ENCODE data around the gene SF3A1. TPM values are rescaled to one million over a fixed set of nuclear protein-coding genes. Genes with fewer than 3 reads are reported as not detected.

The SF3A1 gene
- total and polyA plus RNA-seq, 9 of the 15 experiments (the other 6 are each of a cell fraction or from before 2014, with no cell fraction given): 6.7 to 228 (median 13.0) TPM

DNA sequence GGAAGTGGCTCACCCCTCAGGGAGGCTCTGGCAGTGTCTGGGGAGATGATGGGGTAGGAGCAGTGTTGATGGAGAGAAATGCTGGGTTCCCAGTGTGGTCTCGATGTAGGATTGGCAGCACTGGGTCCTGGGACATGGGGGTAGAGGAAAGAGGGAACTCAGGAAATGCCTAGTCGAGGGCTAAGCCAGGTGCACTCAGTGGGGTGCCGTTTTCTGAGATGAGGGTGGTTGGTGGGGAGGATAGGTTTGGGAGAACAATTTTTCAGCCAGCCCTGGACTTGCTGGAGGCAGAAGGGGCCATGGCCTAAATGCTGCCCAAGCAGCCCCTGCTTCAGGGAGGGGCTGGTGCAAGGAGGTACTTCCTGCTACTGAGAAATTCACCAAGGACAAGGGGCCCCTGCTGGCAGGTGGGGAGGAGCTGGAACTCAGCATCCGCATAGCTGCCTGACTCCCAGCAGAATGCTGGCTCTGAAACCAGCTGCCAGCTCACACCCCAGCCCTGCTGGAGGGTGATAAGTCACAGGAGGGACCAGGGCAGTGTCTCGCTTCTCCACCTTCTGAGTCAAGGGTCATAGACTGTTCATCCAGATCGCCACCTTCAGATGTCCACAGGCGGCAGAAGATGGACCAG is 6.1 kb upstream of the SF3A1 start:
- 7% methylated on average over 5 of the region's 7 CpGs for WGBS (ENCODE audit: insufficient coverage, low coverage, missing lambda C conversion rate)
- CTCF ChIA-PET (ENCODE audit: low intra/inter-chr PET ratio): no interaction called here
- intact Hi-C loops (cut with micrococcal nuclease): no loop called here
- TF ChIP-seq TCF3 (CRISPR knock-in tag; IDR thresholded peaks at IDR 0.05): peak; percentile 23; the same call in 1 of the 2 replicates
- TF ChIP-seq CBFA2T2 (conservative IDR thresholded peaks at IDR 0.05): peak; percentile 43
- peak; percentile 68 for TF ChIP-seq CBFA2T3 (IDR thresholded peaks at IDR 0.05)
- TF ChIP-seq, protein P1, sequence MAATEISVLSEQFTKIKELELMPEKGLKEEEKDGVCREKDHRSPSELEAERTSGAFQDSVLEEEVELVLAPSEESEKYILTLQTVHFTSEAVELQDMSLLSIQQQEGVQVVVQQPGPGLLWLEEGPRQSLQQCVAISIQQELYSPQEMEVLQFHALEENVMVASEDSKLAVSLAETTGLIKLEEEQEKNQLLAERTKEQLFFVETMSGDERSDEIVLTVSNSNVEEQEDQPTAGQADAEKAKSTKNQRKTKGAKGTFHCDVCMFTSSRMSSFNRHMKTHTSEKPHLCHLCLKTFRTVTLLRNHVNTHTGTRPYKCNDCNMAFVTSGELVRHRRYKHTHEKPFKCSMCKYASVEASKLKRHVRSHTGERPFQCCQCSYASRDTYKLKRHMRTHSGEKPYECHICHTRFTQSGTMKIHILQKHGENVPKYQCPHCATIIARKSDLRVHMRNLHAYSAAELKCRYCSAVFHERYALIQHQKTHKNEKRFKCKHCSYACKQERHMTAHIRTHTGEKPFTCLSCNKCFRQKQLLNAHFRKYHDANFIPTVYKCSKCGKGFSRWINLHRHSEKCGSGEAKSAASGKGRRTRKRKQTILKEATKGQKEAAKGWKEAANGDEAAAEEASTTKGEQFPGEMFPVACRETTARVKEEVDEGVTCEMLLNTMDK (IDR thresholded peaks at IDR 0.05; ENCODE audit: borderline replicate concordance, insufficient read depth, low read depth, low read length, poor library complexity, severe bottlenecking): no peak
- no peak for TF ChIP-seq ZC3H4 (CRISPR knock-in tag; IDR thresholded peaks at IDR 0.05; ENCODE audit: borderline replicate concordance)
- no peak for TF ChIP-seq MEF2A (IDR thresholded peaks at IDR 0.05; ENCODE audit: control insufficient read depth, low read depth, low read length)
- TF ChIP-seq CAMTA2 (CRISPR knock-in tag; conservative IDR thresholded peaks at IDR 0.05): no peak
- peak; percentile 30; the same call in 1 of the 2 replicates for TF ChIP-seq POLR2AphosphoS5 (IDR thresholded peaks at IDR 0.05; ENCODE audit: control insufficient read depth, insufficient read depth, low read depth, low read length)
- TF ChIP-seq CBFB (CRISPR knock-in tag; IDR thresholded peaks at IDR 0.05): no peak
- TF ChIP-seq NCOR1 (IDR thresholded peaks at IDR 0.05): 0 out of 2 replicates have a peak, but pooled peaks have one; percentile 10
- no peak for TF ChIP-seq SRSF3 (IDR thresholded peaks at IDR 0.05; ENCODE audit: insufficient read depth, low read length)
- TF ChIP-seq NCOA2 (IDR thresholded peaks at IDR 0.05; ENCODE audit: partially characterized antibody in 2 of 2): no peak
- TF ChIP-seq ZNF23 (CRISPR knock-in tag; IDR thresholded peaks at IDR 0.05): no peak
- no peak for TF ChIP-seq MCM7 (IDR thresholded peaks at IDR 0.05)
- TF ChIP-seq, protein P2, sequence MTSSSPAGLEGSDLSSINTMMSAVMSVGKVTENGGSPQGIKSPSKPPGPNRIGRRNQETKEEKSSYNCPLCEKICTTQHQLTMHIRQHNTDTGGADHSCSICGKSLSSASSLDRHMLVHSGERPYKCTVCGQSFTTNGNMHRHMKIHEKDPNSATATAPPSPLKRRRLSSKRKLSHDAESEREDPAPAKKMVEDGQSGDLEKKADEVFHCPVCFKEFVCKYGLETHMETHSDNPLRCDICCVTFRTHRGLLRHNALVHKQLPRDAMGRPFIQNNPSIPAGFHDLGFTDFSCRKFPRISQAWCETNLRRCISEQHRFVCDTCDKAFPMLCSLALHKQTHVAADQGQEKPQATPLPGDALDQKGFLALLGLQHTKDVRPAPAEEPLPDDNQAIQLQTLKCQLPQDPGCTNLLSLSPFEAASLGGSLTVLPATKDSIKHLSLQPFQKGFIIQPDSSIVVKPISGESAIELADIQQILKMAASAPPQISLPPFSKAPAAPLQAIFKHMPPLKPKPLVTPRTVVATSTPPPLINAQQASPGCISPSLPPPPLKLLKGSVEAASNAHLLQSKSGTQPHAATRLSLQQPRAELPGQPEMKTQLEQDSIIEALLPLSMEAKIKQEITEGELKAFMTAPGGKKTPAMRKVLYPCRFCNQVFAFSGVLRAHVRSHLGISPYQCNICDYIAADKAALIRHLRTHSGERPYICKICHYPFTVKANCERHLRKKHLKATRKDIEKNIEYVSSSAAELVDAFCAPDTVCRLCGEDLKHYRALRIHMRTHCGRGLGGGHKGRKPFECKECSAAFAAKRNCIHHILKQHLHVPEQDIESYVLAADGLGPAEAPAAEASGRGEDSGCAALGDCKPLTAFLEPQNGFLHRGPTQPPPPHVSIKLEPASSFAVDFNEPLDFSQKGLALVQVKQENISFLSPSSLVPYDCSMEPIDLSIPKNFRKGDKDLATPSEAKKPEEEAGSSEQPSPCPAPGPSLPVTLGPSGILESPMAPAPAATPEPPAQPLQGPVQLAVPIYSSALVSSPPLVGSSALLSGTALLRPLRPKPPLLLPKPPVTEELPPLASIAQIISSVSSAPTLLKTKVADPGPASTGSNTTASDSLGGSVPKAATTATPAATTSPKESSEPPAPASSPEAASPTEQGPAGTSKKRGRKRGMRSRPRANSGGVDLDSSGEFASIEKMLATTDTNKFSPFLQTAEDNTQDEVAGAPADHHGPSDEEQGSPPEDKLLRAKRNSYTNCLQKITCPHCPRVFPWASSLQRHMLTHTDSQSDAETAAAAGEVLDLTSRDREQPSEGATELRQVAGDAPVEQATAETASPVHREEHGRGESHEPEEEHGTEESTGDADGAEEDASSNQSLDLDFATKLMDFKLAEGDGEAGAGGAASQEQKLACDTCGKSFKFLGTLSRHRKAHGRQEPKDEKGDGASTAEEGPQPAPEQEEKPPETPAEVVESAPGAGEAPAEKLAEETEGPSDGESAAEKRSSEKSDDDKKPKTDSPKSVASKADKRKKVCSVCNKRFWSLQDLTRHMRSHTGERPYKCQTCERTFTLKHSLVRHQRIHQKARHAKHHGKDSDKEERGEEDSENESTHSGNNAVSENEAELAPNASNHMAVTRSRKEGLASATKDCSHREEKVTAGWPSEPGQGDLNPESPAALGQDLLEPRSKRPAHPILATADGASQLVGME (CRISPR knock-in tag; IDR thresholded peaks at IDR 0.05): no peak

More for the DNA sequence above, 6.1 kb upstream of the SF3A1 start:
- Histone ChIP-seq H4K20me1 (replicated peaks; ENCODE audit: control insufficient read depth, insufficient read depth, low read length) (no peaks in the 10 kb centered on the region), H3K9me1 (ENCODE audit: control insufficient read depth, insufficient read depth, low read length) (no peaks in the 10 kb centered on the region), H3K27ac (ENCODE audit: extremely low read depth, low read depth, low read length) (no peak overlapping the region), H3K4me1 (replicated peaks in 1 of 2; ENCODE audit: control insufficient read depth in 2 of 2, insufficient read depth in 2 of 2, low read length in 2 of 2) (peaks cover 0 to 4% of the 10 kb centered on the region in 2 experiments; a peak in 3 of 5 replicates), H3K36me3 (ENCODE audit: control insufficient read depth, insufficient read depth, low read length) (no peaks in the 10 kb centered on the region), H2AFZ (ENCODE audit: low read depth, low read length) (no peak overlapping the region), H3K9me3 (replicated peaks; ENCODE audit: control insufficient read depth, insufficient read depth, low read depth, low read length) (no peaks in the 10 kb centered on the region), H3K79me2 (ENCODE audit: control insufficient read depth, insufficient read depth, low read length) (no peaks in the 10 kb centered on the region), H3K27me3 (ENCODE audit: control insufficient read depth in 2 of 2, insufficient read depth in 2 of 2, low read length in 2 of 2) (no peaks in the 10 kb centered on the region), H3K4me3 (no peak overlapping the region), H3K9ac (ENCODE audit: insufficient read depth in 1 of 2, low read depth in 2 of 2, low read length in 2 of 2) (no peak overlapping the region; a peak in 1 of 4 replicates), H3K4me2 (ENCODE audit: insufficient read depth, low read length) (no peak overlapping the region)
- in situ Hi-C loops (cut with MboI): no loop called here
- FAIRE-seq (no peak), ATAC-seq (peak; percentile 69), DNase-seq (ENCODE audit: extremely low read depth in 1 of 4, low spot score in 3 of 4) (peak; percentile 31 to 60 (median 42))
- POLR2A ChIA-PET: interaction anchor here (1.0 kb wide), 1 partner anchor 59 kb away, joined by 3 read pairs; no protein-coding TSS in a partner anchor
- BruUV-seq (replicated peaks): no TSS peak

Measured in K562 (cell line).